Bronchial epithelial cell (primary cell): ENCODE measurements around the gene COPG2. TPM values are rescaled to one million over a fixed set of nuclear protein-coding genes. Genes with fewer than 3 reads are reported as not detected.
"Not testable (repeated sequence)": the region's sequence is repeated elsewhere in the genome, so short reads cannot be mapped to it uniquely, and the experiment has no call there.

Experiments
- DNase-seq: peaks from one replicate; pipeline ENCODE4 v3.0.0-alpha.2; 2010; ENCODE audit warnings: low read depth
- FAIRE-seq: peaks from 2 replicates; lab custom pipeline; 2011; peaks lifted over from hg19 to GRCh38; lab: Jason Lieb, UNC
- H3K27me3 ChIP-seq: 2 replicates; pipeline ENCODE4 v1.5.1; 2011; ENCODE audit warnings: low read length; ENCODE audit not compliant: control insufficient read depth, insufficient read depth
- H3K36me3 ChIP-seq: 2 replicates; pipeline ENCODE4 v1.5.1; 2011; ENCODE audit warnings: low read length; ENCODE audit not compliant: control insufficient read depth, insufficient read depth
- H3K4me3 ChIP-seq: 2 replicates; pipeline ENCODE4 v1.5.1; 2011; ENCODE audit warnings: mild to moderate bottlenecking, low read depth, low read length, control low read depth
- total RNA-seq: library from RNA; depleted of rRNA; stranded (reverse); fragments of >200 nt; gene quantifications from 2 replicates; pipeline ENCODE4 v1.2.1, GENCODE V29; 2014
- TF ChIP-seq, protein P1 (sequence below): IDR thresholded peaks from 2 replicates; pipeline ENCODE4 v1.5.1; 2011; ENCODE audit warnings: mild to moderate bottlenecking, moderate library complexity, low read length, control low read depth, inconsistent platforms; ENCODE audit not compliant: insufficient read depth, severe bottlenecking

COPG2 gene
- total RNA-seq, 1 donor from 2014 or later, result 30.3 TPM

DNA sequence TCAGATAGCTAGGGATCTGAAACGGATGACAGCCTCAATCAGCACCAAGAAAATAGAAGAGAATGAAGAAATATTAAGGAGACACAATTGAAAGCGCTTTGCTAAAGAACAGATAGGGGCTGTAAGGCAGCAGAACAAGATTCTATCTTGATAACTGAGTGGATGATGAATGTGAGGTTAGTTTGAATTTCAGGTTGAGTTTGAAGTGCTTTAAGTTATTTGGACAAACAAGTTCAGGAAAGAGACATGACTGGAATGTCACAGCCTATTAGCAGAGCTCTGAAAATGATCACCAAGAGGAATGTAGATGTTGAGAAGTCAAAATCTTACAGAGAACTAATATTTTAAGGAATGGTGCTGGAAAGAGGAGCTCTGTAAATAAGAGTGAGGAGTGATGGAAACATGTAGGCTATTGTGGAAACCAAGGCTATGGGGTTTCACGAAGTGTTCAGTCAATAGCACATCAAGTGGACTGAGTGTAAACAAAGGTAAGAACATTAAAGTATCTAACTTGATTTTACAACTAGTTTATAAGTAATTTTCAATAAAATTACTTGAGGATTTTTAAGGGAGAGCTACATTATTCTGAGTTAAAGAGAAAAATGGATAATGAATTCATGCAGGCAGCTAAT lies 115.0 kb downstream of the COPG2 start:
- FAIRE-seq (no peak), DNase-seq (no peak)
- TF ChIP-seq, protein P1, sequence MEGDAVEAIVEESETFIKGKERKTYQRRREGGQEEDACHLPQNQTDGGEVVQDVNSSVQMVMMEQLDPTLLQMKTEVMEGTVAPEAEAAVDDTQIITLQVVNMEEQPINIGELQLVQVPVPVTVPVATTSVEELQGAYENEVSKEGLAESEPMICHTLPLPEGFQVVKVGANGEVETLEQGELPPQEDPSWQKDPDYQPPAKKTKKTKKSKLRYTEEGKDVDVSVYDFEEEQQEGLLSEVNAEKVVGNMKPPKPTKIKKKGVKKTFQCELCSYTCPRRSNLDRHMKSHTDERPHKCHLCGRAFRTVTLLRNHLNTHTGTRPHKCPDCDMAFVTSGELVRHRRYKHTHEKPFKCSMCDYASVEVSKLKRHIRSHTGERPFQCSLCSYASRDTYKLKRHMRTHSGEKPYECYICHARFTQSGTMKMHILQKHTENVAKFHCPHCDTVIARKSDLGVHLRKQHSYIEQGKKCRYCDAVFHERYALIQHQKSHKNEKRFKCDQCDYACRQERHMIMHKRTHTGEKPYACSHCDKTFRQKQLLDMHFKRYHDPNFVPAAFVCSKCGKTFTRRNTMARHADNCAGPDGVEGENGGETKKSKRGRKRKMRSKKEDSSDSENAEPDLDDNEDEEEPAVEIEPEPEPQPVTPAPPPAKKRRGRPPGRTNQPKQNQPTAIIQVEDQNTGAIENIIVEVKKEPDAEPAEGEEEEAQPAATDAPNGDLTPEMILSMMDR, result no peak
- H3K36me3 ChIP-seq, result no peaks in the 10 kb centered on the region
- H3K4me3 ChIP-seq, result no peak overlapping the region
- H3K27me3 ChIP-seq, result no peaks in the 10 kb centered on the region

DNA sequence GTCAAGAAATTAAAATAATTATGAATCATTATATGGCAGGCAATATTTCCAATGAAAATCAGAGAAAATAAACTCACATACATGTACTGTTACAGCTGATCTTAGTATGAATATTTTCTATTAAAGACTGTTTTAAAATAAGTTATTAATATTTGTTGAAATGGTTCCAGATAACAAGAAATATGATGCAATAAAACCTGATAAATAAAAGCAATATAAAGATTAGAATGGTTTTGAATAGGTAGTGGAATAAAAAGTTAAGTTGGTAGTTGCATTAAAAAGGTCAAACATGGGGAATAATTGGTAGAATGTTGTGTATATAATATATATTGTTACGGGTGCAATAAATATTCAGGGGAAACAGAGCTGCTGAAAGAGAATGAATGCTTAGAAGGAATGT lies 124.2 kb downstream of the COPG2 start:
- DNase-seq (no peak), FAIRE-seq (no peak)
- Histone ChIP-seq H3K27me3 (no peaks in the 10 kb centered on the region), H3K36me3 (no peaks in the 10 kb centered on the region), H3K4me3 (no peak overlapping the region)
- TF ChIP-seq, protein P1, result no peak

DNA sequence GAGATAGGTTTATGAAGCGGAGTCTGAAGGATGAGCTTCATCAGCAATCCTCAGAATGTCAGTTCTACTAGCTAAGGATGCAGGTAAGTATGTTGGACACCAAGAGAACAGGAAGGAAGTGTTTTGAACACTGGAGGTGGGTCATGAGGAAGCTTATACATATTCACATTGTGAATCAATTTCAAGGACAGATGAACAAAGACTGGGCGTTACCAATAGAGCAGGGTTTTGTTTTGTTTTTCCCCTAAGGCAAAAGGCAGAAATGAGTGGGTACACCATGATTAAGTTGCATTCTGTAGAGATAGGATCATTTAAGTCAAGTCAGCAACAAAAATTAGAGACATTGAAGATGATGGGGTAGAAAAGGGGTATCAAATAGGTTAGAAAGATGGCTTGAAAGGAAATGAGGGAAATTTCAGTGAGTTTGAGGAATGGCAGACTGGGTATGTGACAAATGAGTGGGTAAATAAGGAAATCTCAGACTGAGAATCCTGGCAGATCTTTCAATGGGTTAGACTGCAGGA lies 125.0 kb downstream of the COPG2 start:
- TF ChIP-seq, protein P1, result no peak
- no peak overlapping the region for H3K4me3 ChIP-seq
- DNase-seq, result peak; percentile 23
- FAIRE-seq, result no peak
- H3K36me3 ChIP-seq, result no peaks in the 10 kb centered on the region
- no peaks in the 10 kb centered on the region for H3K27me3 ChIP-seq

DNA sequence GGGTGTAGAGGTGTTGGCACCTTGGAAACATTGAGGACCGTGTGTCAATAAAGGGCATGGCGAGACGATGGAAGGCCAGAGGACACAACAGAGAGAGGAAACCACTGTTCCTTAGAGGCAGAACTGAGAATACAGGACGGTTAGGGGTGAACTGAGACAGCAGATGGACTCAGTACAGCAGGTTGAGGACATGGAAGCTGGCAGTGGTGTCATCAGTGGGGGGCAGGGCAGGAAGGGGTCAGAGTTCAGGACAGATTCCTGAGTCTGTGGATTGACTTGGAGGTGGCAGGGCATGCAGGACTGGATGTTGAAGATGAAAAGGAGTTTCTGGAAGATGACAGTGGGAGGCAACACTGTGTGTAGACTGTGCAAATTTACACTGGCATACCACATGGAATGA lies 126.3 kb downstream of the COPG2 start:
- not testable (repeated sequence) for H3K36me3 ChIP-seq, DNase-seq, H3K4me3 ChIP-seq, FAIRE-seq, H3K27me3 ChIP-seq

DNA sequence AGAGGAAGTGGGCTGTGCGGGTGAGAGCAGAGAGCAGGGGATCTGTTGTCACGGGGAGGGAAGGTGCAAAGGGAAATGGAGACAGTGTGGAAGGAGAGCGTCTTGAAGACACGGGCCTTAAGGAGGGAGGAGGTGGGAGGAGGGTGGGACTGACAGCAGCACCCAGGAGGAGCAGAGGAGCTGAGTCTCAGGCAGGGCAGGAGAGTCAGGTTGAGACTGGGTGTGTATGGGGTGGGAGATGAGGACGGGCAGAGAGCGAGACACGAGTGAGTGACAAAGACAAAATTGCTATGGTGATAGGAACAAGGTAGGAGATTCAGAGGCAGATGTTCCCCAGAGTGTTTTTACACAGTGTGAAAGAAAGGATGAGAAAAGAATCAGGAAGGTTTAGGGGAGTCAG lies 127.3 kb downstream of the COPG2 start:
- H3K4me3 ChIP-seq, H3K27me3 ChIP-seq, DNase-seq, FAIRE-seq, H3K36me3 ChIP-seq: not testable (repeated sequence)

DNA sequence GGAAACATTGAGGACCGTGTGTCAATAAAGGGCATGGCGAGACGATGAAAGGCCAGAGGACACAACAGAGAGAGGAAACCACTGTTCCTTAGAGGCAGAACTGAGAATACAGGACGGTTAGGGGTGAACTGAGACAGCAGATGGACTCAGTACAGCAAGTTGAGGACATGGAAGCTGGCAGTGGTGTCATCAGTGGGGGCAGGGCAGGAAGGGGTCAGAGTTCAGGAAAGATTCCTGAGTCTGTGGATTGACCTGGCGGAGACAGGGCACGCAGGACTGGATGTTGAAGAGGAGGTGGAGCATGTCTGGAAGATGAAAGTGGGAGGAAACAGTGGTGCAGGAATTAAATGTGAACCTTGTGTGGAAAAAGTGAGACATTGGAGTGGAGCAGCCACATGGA lies 130.7 kb downstream of the COPG2 start:
- not testable (repeated sequence) for H3K36me3 ChIP-seq, H3K4me3 ChIP-seq, FAIRE-seq, H3K27me3 ChIP-seq, DNase-seq

DNA sequence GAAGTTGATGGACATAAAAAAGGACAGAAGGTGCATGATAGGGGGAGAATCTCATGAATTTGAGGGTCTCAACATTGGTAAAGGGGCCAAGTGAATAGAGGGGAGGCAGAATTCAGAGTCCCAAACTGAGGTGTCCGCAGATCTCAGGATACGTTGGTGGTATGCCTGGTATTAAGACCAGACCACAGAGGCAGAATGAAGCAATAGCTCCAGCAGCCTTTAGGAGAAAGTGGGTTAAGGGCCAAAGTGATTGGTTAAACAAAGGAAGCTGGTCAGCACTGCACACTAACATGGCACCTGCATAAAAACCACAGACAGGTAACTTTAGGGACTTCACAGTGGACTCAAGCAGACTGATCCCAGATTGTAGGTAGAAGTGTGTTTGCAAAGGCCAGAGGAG lies 139.1 kb downstream of the COPG2 start:
- Histone ChIP-seq H3K27me3 (no peaks in the 10 kb centered on the region), H3K36me3 (no peaks in the 10 kb centered on the region), H3K4me3 (no peak overlapping the region)
- DNase-seq (no peak), FAIRE-seq (no peak)
- TF ChIP-seq, protein P1, result no peak

DNA sequence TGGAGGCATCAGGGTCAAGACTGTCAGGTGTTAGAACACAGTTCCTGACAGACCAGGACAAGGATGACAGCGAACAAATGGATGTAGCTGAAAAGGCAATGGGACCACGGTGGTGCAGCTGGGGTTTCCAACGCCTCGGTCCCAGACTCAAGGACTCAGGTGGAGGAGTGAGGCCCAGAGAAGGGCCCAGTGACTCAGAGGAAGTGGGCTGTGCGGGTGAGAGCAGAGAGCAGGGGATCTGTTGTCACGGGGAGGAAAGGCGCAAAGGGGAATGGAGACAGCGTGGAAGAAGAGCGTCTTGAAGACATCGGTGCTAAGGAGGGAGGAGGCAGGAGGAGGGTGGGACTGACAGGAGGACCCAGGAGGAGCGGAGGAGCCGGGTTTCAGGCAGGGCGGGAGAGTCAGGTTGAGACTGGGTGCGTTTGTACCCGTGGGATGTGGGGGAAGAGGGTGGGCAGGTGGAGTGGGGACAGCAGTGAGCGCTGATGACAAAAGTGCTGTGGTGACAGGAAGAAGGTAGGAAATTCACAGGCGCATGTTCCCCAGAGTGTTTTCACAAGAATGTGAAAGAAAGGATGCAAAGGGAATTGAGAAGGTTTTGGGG lies 140.7 kb downstream of the COPG2 start:
- H3K4me3 ChIP-seq, DNase-seq, H3K36me3 ChIP-seq, H3K27me3 ChIP-seq, FAIRE-seq: not testable (repeated sequence)
